Measurements from ENCODE around the gene RNF14.

DNA sequence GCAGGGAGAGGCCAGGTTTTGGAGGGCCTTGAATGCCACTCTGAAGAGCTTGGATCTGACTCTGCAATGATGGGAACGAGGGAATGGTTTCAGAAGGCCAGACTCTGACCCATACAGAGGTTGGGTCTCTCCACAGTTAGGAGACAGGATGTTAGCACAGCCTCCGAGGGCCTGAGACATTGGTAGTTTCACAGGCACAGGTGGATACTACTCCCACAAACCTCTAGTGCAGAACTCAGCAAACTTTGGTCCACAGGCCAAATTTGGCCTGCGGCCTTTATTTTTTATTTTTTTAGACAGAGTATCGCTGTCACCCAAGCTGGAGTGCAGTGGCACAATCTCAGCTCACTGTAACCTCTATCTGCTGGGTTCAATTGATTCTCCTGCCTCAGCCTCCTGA lies 41.0 kb downstream of the RNF14 start:
- TF ChIP-seq, protein P1, sequence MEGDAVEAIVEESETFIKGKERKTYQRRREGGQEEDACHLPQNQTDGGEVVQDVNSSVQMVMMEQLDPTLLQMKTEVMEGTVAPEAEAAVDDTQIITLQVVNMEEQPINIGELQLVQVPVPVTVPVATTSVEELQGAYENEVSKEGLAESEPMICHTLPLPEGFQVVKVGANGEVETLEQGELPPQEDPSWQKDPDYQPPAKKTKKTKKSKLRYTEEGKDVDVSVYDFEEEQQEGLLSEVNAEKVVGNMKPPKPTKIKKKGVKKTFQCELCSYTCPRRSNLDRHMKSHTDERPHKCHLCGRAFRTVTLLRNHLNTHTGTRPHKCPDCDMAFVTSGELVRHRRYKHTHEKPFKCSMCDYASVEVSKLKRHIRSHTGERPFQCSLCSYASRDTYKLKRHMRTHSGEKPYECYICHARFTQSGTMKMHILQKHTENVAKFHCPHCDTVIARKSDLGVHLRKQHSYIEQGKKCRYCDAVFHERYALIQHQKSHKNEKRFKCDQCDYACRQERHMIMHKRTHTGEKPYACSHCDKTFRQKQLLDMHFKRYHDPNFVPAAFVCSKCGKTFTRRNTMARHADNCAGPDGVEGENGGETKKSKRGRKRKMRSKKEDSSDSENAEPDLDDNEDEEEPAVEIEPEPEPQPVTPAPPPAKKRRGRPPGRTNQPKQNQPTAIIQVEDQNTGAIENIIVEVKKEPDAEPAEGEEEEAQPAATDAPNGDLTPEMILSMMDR (IDR thresholded peaks at IDR 0.05), result no peak
- TF ChIP-seq POLR2AphosphoS5 (IDR thresholded peaks at IDR 0.05; ENCODE audit: low read depth, low read length), result no peak
- TF ChIP-seq TCF7L2 (IDR thresholded peaks at IDR 0.05; ENCODE audit: low read depth, low read length), result no peak
- TF ChIP-seq SIN3A (IDR thresholded peaks at IDR 0.05; ENCODE audit: borderline replicate concordance, insufficient read depth, low read depth, low read length), result no peak
- TF ChIP-seq, protein P2, sequence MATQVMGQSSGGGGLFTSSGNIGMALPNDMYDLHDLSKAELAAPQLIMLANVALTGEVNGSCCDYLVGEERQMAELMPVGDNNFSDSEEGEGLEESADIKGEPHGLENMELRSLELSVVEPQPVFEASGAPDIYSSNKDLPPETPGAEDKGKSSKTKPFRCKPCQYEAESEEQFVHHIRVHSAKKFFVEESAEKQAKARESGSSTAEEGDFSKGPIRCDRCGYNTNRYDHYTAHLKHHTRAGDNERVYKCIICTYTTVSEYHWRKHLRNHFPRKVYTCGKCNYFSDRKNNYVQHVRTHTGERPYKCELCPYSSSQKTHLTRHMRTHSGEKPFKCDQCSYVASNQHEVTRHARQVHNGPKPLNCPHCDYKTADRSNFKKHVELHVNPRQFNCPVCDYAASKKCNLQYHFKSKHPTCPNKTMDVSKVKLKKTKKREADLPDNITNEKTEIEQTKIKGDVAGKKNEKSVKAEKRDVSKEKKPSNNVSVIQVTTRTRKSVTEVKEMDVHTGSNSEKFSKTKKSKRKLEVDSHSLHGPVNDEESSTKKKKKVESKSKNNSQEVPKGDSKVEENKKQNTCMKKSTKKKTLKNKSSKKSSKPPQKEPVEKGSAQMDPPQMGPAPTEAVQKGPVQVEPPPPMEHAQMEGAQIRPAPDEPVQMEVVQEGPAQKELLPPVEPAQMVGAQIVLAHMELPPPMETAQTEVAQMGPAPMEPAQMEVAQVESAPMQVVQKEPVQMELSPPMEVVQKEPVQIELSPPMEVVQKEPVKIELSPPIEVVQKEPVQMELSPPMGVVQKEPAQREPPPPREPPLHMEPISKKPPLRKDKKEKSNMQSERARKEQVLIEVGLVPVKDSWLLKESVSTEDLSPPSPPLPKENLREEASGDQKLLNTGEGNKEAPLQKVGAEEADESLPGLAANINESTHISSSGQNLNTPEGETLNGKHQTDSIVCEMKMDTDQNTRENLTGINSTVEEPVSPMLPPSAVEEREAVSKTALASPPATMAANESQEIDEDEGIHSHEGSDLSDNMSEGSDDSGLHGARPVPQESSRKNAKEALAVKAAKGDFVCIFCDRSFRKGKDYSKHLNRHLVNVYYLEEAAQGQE (IDR thresholded peaks at IDR 0.05; ENCODE audit: insufficient read depth in 1 of 2, low read depth in 2 of 2, low read length in 1 of 2), result no peak
